ENCODE measurements around the gene CAMKMT.
A peak's percentile ranks its signal among the peaks of the same experiment; 100 is the strongest.

Gene CAMKMT

DNA sequence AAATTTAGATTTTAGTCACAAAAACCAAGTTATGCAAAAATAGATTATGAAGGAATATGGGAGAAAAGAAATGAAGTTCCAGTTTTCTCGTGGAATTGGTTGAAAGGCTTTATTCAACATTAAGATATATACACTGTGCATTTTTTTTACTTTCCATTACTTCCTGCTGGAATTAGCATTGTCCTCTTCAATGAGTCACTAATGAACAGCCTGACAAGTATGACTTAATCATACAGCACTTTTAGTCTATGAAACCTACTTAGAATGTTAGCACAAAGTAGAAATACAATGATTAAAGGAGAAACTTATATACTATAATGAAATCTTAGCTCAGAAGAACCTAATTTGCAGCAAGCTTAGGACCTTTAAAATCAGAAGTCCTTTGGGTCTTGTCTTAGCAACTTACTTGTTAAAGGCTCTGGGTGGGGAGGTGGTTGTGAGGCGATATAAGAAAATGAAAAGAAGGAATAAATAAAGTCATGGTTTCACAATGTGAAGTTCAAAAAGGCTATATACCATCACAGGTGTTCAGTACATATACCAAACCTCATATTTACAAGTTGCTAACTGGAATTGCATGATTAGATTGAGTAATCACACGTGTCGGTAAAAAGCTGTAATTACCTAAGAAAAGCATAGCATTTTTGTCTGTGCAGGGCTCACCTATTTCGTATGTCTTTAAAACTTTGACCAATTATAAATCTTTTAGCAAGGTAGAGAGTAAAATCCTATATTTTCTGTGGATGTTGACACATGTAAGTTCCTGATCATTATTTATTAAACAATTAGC is 236.8 kb downstream of the CAMKMT start:
- no peak for DNase-seq (ENCODE audit: low spot score)

DNA sequence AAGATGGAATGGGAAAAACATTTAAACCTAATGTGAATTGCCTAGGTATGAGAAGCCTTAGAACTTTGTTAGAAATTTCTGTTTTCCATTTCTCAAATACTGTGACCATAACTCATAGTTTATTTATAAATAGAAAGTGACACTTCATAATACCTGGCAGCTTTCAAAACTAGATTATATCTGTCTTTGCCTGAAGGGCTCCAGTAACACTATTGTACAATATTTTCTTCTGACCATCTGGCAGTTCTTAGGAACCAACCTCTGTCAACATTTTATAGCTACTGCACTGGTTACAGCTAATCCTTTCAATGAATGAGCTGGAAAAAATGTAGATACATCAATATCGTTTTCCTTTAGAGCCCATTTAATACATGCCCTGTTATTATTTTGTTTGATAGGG is 237.4 kb downstream of the CAMKMT start:
- no peak for DNase-seq (ENCODE audit: low spot score)

DNA sequence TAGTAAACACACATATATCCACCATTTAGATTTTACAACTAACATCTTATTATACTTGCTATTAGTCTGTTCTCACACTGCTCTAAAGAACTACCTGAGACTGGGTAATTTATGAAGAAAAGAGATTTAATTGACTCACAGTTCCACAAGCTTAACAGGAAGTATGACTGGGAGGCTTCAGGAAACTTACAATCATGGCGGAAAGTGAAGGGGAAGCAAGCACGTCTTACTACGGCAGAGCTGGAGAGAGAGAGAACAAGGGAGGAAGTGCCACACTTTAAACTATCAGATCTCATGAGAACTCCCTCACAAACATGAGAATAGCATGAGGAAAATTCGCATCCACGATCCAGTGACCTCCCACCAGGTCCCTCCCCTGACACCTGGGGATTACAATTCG is 240.7 kb downstream of the CAMKMT start:
- DNase-seq (ENCODE audit: low spot score), result no peak

DNA sequence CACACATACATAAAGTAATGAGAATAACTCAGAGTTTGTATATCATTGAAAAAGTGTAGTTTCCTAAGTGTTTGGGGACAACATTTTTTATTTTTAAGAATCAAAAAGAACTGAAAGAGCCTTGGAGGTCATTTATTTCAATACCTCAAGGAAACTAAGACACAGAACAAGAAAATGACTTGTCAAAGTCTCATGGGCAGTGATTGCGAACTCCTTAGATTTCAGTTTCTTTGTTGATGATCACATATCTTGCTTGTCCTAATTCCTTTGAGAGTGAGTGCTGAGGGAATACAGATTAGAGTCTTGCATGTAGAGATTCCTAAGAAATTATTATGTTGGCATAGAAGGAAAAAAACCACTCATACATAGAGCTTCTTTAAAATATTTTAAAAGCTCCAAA is 243.8 kb downstream of the CAMKMT start:
- DNase-seq (ENCODE audit: low spot score), result no peak

DNA sequence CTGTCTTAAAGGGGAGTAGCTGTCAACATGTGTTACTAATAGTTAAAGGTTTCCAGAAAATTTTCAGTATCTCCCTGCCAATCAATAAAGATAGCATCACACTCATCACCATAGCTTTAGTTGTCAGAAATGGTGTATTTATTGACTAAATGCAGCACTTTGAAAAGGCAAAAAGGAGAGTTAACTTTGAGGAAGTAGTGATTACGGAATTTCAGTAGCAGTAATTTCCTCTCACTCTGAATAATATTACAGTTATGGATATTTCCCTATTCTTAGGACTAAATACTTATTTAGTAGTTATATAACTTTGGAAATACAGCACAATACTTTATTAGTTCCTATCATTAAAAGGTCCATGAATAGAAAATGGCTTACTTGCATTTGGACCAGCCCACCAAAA is 250.5 kb downstream of the CAMKMT start:
- DNase-seq (ENCODE audit: low spot score), result no peak

DNA sequence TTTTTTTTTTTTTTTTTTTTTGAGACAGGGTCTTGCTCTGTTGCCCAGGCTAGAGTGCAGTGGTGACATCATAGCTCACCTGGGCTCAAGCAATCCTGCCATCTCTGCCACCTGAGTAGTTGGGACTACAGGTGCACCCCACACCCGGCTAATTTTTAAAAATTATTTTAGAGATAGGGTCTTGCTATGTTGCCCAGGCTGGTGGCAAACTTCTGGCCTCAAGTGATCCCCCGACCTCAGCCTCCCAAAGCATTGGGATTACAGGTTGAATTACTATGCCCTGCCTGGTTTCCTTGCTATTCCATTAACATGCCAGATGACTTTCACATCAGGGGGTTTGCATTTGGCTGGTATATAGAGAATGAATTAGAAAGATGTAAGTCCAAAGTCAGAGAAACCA is 253.2 kb downstream of the CAMKMT start:
- no peak for DNase-seq (ENCODE audit: low spot score)

DNA sequence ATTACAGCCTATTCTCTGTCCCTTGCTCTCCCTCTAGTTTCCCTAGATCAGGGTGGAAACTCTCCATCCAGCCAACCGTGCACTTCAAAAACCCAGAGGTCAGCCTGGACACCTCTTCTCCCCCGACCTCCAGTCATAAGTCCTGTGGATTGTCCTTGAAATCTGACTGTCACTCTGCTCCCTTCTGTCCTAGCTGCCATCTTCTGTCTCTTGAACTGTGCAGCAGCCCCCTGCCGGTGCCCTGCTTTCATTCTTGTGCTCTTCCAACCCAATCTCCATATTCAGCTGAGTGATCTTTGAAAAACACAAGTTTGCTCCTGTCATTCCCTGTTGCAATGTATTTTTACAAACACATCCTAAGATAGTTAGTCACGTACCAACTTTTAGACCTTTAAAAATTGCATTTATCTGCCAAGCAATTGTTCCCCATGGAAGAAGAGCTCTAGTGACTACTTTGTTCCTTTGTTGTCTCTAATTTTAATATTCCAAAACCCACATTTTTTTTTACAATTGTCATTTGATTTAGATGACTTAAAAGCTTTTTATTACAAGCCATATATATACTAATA is 254.3 kb downstream of the CAMKMT start:
- DNase-seq (ENCODE audit: low spot score), result no peak

DNA sequence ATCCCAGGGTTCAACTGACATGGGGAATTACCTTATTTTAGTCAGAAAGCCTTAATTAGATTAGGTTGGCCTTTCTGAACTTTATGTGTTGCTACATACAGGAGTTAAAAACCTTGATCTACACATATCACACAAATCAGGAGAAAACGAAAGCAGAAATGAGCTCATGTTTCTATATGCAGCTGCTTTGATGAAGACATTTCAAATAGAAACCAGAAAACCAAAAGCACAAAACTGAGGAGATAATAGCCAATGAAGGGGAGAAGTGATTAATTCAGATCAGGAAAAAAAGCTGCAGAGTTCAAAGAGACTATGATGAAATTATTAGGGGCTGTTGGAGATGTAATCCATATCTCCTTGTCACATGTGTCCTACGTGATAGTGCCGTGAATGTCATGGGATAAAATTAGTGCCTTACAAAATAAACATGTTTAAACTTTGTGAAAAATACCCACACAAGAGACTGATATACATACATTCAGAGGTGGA is 255.0 kb downstream of the CAMKMT start:
- DNase-seq (ENCODE audit: low spot score), result peak; percentile 7

DNA sequence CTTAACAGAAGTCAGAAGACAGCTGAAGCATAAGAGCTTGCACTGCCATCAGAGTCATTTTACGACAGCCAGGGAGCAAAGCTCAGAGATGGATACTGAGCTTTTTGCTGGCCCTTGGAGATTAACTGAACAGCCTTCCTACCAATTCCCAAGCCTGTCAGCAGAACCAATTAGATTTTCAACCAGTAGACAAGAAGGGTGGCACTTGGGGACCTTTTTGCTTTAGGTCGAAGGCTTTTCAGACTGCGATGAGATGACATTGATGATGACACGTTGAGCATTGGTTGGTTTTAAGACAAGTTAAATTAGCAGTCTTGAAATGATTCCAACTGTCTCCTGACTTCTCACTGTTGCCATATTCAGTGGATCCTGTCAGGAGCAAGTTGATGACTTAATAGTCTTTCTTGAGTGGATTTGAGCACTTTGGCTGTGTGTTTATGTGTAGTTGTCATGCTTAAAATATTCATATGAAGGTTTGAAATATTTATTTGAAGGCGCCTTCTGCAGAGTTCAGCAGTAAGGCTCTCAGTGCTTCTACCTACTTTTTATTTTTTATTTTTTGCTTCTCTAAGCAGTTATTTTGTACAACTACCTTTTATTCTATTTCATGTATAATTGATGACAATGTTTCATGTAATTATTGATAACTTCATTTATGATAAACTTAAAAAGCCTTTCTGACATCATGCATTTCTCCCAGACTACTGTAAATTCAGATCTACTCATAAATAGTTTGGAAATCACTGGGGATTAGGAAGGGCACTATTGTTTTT is 256.7 kb downstream of the CAMKMT start:
- no peak for DNase-seq (ENCODE audit: low spot score)

DNA sequence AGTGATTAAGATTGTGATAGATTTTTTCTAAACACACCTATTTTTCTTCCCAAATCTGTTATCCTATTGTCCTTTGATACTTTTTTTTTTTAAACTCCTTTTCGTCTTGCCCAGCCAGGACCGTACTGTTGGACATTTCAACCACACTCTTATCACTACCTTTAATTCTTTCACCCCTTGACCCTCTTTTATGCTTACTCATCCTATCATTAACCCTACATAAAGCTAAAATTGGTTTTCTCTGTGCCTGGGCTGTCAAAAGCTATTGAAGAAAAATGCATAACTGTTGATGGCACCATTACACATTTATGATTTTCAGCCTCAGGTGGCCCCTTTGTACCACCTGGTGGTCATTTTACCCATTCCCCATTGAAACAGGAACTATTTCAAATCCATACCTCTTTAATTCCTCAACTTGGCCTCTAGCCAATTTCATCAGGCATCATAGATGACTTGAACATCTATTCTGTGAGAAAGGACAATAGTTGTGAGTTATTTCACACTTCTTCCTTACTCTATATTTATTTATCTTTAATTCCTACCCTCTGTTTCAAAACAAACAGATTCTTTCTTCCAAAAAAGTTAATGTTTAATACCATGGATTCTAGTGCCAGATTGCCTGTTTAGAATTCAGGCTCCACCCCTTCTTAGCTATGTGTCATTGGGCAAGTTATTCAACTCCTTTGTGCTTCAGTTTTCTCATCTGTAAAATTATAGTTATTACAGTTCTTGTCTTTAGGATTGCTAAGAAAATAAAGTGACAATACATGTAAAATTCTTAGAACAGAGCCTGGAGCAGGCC is 258.6 kb downstream of the CAMKMT start:
- no peak for DNase-seq (ENCODE audit: low spot score)

DNA sequence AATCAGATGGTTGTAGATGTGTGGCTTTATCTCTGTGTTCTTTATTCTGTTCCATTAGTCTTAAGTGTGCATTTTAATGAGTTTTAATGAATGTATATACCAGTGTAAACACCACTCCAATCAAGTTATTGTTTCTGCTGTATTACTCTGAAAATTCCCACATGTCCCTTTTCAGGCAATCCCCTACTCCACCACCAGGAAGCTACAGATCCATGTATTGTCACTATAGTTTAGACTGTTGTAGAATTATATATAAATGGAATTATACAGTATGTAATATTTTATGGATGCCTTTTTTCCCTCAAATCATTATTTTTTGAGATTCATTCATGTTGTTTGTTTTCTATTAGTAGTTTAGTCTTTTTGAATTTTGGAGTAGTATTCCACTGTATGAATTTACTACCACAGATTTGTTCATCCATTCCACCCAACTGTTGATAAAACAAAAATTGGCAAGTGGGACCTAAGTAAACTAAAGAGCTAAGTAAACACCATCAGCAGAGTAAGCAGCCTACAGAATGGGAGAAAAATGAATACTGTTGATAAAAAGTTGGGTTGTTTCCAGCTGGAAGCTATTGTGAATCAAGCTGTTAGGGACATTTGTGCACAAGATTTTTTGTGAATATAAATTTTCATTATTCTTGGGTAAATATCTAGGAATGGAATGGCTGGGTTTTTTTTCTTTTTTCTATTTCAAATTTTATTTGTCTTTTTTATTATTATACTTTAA is 262.0 kb downstream of the CAMKMT start:
- no peak for DNase-seq (ENCODE audit: low spot score)

DNA sequence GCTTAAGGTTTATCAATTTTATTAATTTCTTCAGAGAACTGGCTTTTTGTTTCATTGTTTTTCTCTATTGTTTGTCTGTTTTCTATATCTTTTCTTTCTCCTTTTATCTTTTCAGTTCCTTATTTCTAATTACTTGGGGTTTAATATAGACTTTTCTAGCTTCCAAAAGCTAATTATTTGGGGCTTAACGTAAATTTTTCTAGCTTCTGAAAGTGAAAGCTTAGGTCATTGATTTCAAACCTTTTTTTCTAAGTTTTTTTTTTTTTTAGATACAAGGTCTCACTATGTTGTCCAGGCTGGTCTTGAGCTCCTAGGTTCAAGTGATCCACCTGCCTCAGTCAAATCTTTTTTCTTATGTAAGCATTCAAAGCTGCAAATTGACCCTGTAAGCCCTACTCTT is 266.6 kb downstream of the CAMKMT start:
- no peak for DNase-seq (ENCODE audit: low spot score)

DNA sequence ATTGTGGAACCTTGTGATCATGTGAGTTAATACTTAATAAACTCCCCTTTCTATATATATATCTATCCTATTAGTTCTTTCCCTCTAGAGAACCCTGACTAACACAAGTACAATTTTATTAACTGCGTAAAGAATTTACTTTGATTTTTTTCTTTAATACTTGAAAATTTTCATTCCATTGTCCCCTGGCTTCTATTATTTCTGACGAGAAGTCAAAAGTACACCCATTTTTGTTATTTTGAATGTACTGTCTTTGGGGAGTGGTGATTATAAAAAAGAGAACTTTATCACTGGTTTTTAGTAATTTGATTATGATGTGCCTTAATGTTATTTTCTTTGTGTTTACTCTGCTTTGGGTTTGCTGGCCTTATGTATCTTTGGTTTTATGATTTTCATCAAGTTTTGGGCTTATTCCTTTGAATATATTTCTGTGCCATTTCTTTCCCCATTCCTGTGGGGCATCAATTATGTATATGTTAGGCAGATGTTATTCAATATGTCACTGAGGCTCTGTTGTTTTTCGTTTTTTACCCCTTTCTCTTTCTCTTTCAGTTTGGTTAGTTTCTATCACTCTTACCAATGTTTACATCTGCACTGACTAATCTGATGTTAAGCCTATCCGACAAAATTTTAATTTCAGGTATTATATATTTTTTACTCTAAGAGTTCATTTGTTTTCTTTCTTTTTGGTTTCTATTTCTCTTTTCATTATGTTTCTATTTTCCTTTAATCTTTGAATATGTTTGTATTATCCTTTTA is 271.4 kb downstream of the CAMKMT start:
- DNase-seq (ENCODE audit: low spot score), result no peak

DNA sequence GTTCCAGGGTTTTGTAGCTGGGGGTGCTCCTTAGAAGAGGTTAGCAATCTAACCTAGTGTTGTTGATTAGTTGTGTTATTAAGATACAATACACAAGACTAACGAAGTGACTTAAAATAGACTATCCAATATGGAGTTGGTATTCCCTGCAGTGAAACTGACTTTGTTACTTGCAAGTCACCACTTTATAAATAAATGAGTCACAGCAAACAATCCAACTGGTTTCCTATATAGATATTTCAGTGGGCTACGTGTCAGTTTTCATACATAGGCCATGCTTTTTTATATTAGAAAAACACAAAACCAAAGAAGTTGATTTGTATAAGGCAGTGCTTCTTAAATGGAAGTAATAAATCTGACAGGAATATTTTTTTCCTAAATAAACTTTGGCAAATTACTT is 274.0 kb downstream of the CAMKMT start:
- no peak for DNase-seq (ENCODE audit: low spot score)

DNA sequence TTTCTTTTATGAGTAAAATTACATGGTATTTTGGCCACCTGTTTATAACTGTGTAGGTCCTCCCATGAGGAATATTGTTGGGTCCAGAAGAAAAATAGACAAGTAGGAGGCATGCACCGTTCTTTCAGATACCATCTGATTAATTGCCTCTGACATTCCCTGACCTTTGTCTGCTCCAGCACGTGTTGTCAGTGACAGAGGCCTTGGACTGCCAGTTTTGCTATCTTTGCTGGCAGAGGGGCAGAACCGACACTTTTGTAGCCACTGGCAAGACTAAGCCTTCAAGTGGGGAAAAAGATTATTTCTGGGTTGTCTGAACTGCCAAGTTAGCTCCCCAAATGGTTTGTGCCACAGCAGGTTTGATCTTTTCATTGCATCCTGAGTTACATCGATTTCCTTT is 276.9 kb downstream of the CAMKMT start:
- no peak for DNase-seq (ENCODE audit: low spot score)

DNA sequence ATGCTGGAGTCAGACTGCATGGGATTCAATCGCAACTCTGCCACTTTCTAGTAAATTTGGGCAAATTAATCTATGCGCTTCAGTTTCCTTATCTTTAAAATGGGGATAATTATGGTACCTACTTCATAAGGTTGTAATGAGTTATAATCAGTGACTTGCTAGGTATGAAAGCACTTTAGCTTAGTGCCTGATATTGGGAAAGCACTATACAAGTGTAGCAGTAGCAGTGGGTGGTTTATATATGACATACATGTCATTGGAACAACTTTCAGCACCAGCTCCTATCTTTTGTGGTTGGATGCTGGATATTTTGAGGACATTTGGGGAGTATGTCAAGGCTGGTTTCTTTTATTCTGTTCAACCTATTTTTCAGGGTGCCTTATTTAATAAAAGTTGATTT is 277.7 kb downstream of the CAMKMT start:
- DNase-seq (ENCODE audit: low spot score), result no peak

DNA sequence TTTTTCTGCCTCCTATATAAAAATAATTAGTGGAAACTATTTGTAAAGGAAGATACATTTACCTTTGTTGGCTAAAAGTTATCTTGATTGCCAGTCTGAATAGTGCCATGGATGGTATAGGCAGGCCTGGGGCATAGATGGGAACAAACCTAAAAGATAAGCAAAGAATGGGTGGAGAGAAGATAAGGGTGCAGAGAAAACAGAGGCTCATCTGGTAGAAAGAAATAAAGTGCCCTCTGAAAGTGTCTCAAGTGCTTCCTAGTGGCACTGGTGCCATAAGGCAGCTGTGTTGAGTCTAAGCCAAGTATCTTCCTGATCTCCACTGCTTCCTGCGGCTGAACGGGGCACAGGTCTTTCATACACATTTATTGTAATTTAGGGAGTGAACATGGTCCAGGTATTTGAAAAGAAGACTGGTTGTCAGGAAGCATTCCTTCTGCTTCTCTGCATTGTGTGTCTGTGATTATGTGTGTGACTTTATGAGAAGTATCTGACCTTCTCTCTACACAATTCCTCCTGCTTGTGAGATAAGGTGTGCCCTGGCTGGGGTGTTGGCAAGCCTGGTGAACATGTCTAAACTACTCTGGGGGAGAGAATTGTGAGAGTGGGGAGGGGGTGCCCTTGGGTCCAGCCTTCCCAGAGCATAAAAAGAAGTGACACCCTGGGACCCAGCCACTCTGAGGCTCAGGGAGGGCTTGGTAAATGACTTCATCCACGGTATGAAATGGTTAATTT is 280.5 kb downstream of the CAMKMT start:
- no peak for DNase-seq (ENCODE audit: low spot score)

DNA sequence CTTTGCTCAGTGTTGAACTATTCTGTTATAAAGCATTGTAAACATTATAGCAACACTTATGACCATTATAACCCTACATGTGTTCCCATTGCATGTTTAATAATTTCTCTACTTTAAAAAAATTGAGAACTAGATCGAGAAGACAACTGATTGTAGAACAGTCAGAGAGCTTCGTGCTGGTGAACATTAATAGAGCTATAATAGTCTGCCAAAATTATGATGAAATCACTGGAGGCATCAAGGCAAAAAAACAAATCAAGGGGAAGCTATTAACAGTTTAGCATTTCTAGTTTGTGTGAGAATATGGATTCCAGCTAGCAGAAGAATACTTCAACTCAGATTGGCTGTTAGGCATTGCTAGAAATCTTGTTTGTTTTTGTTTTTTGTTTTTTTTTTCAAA is 284.2 kb downstream of the CAMKMT start:
- DNase-seq (ENCODE audit: low spot score), result no peak

DNA sequence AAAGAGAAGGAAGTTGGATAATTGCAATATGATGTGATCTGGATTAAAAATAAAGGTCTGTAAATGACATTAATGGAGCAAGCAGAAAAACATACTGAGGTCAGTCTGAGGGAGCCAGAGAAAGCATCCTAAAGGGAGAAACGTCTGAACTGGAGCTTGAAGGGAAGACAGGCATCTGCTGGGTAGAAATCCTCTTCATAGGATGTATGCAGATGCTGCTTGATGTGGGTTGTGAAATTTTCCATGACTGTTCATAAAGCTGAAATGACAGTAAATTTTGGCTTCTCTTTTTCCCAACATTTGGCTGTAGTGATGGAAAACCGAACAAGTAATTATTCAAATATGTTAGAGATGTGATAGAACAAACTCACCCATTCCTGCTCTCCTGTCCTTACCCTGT is 287.6 kb downstream of the CAMKMT start:
- DNase-seq (ENCODE audit: low spot score), result no peak

DNA sequence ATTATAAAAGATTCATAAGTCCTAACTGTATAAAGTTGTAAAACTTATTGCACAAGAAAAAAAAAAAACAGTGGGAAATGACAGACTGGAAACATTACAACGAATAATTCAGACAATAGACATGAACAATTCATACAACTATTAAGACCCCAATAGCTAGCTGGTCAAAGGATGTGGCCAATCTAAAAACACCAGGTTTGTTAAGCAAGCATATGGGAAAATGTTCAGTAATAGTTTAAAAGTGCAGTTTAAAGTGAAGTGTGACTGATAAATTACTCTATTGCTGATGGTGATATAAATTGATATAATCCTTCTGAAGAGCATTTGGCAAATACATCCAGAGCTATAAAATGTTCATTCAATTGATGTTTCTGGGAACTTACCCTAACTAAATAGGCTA is 289.0 kb downstream of the CAMKMT start:
- DNase-seq (ENCODE audit: low spot score), result no peak
